HEK293T (cell line): ENCODE results near the gene SGSH.

ENCODE experiments used
- CTCF ChIA-PET: fragments of 350-600 bp; formaldehyde crosslinking; extraction: SDS; loops from one replicate; lab custom pipeline; 2021; ENCODE audit warnings: antibody characterized with exemption, inconsistent platforms; lab: Yijun Ruan, JAX
- POLR2A ChIA-PET: fragments of 350-600 bp; formaldehyde crosslinking; extraction: SDS; loops from one replicate; lab custom pipeline; 2020; ENCODE audit warnings: antibody characterized with exemption, inconsistent platforms; lab: Yijun Ruan, JAX
- DNase-seq: peaks from one replicate; pipeline ENCODE4 v3.0.0; 2012; ENCODE audit warnings: mixed read lengths; ENCODE audit errors: extremely low spot score
- ARNT ChIP-seq: fragments of 450-650 bp; IDR thresholded peaks from 2 replicates; pipeline ENCODE4 v1.6.1; 2017; ENCODE audit warnings: mild to moderate bottlenecking
- BHLHE40 ChIP-seq: fragments of 450-650 bp; IDR thresholded peaks from 2 replicates; pipeline ENCODE4 v1.6.1; 2016; ENCODE audit warnings: mild to moderate bottlenecking, moderate library complexity, borderline replicate concordance
- CTBP1 ChIP-seq: fragments of 450-650 bp; IDR thresholded peaks from 2 replicates; pipeline ENCODE4 v1.6.1; 2016; ENCODE audit warnings: borderline replicate concordance
- ELF4 ChIP-seq: fragments of 450-650 bp; IDR thresholded peaks from 2 replicates; pipeline ENCODE4 v1.6.1; 2017; ENCODE audit warnings: antibody characterized with exemption
- FOXA1 ChIP-seq: fragments of 450-650 bp; IDR thresholded peaks from 2 replicates; pipeline ENCODE4 v1.6.1; 2016; ENCODE audit warnings: mild to moderate bottlenecking
- FOXK2 ChIP-seq: fragments of 450-650 bp; IDR thresholded peaks from 2 replicates; pipeline ENCODE4 v1.6.1; 2016; ENCODE audit warnings: mild to moderate bottlenecking
- FOXM1 ChIP-seq: fragments of 450-650 bp; IDR thresholded peaks from 2 replicates; pipeline ENCODE4 v1.6.1; 2017; ENCODE audit warnings: mild to moderate bottlenecking, borderline replicate concordance
- HDGF ChIP-seq: fragments of 450-650 bp; IDR thresholded peaks from 2 replicates; pipeline ENCODE4 v1.6.1; 2017; ENCODE audit warnings: antibody characterized with exemption, borderline replicate concordance
- L3MBTL2 ChIP-seq: fragments of 450-650 bp; conservative IDR thresholded peaks from 2 replicates; pipeline ENCODE4 v1.6.1; 2016; ENCODE audit warnings: mild to moderate bottlenecking
- LEF1 ChIP-seq: fragments of 450-650 bp; IDR thresholded peaks from 2 replicates; pipeline ENCODE4 v1.6.1; 2017; ENCODE audit warnings: mild to moderate bottlenecking, borderline replicate concordance
- NFRKB ChIP-seq: fragments of 450-650 bp; IDR thresholded peaks from 2 replicates; pipeline ENCODE4 v1.6.1; 2016; ENCODE audit warnings: mild to moderate bottlenecking, moderate library complexity
- PKNOX1 ChIP-seq: fragments of 450-650 bp; IDR thresholded peaks from 2 replicates; pipeline ENCODE4 v1.6.1; 2016
- SP1 ChIP-seq: fragments of 450-650 bp; IDR thresholded peaks from 2 replicates; pipeline ENCODE4 v1.6.1; 2017
- SUZ12 ChIP-seq: fragments of 450-650 bp; IDR thresholded peaks from 2 replicates; pipeline ENCODE4 v1.6.1; 2016; ENCODE audit warnings: mild to moderate bottlenecking
- TARDBP ChIP-seq: fragments of 450-650 bp; IDR thresholded peaks from 2 replicates; pipeline ENCODE4 v1.6.1; 2016
- ZNF384 ChIP-seq: fragments of 450-650 bp; IDR thresholded peaks from 2 replicates; pipeline ENCODE4 v1.6.1; 2016

Gene SGSH

GRCh38 chr17:80187515-80187941 is 32.6 kb downstream of the SGSH start:
- no peak for DNase-seq
- POLR2A ChIA-PET = no interaction called here
- CTCF ChIA-PET = interaction anchor here (1.3 kb wide), 1 partner anchor 86 kb away, joined by 3 read pairs; the partner anchor contains the start of gene GAA
- TF ChIP-seq ARNT (no peak), FOXA1 (no peak), BHLHE40 (no peak), ZNF384 (no peak), LEF1 (no peak), NFRKB (no peak), SUZ12 (no peak), TARDBP (no peak), PKNOX1 (no peak), SP1 (no peak), FOXM1 (no peak), FOXK2 (no peak), ELF4 (no peak)

GRCh38 chr17:80187090-80187489 is 33.0 kb downstream of the SGSH start:
- ChIA-PET POLR2A (no interaction called here), CTCF (no interaction called here)
- TF ChIP-seq SP1 (no peak), CTBP1 (no peak)
- DNase-seq = no peak

GRCh38 chr17:80185968-80186367 is 34.2 kb downstream of the SGSH start:
- no peak for TF ChIP-seq FOXK2
- no peak for TF ChIP-seq ARNT
- no peak for TF ChIP-seq CTBP1
- TF ChIP-seq LEF1 = no peak
- TF ChIP-seq SP1 = no peak
- ChIA-PET CTCF (no interaction called here), POLR2A (no interaction called here)
- no peak for DNase-seq

GRCh38 chr17:80184423-80184714 is 35.8 kb downstream of the SGSH start:
- POLR2A ChIA-PET = interaction anchor here (0.9 to 1.6 kb wide), 2 partner anchors 13 to 36 kb away, joined by 3 to 4 read pairs; partner anchors contain the start of genes SGSH and SLC26A11
- TF ChIP-seq PKNOX1 (no peak), SUZ12 (no peak), L3MBTL2 (no peak), TARDBP (no peak), SP1 (no peak), ARNT (no peak), FOXM1 (no peak), FOXK2 (no peak), ELF4 (no peak), LEF1 (no peak), BHLHE40 (no peak), ZNF384 (no peak)

GRCh38 chr17:80183581-80184422 is 36.3 kb downstream of the SGSH start:
- DNase-seq = no peak
- ChIA-PET CTCF (no interaction called here), POLR2A (interaction anchor here (0.9 to 1.6 kb wide), 2 partner anchors 13 to 36 kb away, joined by 3 to 4 read pairs; partner anchors contain the start of genes SGSH and SLC26A11)
- no peak for TF ChIP-seq LEF1
- no peak for TF ChIP-seq TARDBP
- no peak for TF ChIP-seq PKNOX1
- TF ChIP-seq HDGF = no peak
- no peak for TF ChIP-seq SUZ12
- TF ChIP-seq ZNF384 = no peak
- no peak for TF ChIP-seq L3MBTL2

More at GRCh38 chr17:80184423-80184714, 35.8 kb downstream of the SGSH start:
- CTCF ChIA-PET = interaction anchor here (1.2 kb wide), 1 partner anchor 11 kb away, joined by 3 read pairs; no protein-coding TSS in a partner anchor
- no peak for DNase-seq

GRCh38 chr17:80182845-80183223 is 37.3 kb downstream of the SGSH start:
- TF ChIP-seq SP1 = no peak
- no peak for TF ChIP-seq FOXA1
- DNase-seq = no peak
- CTCF ChIA-PET = interaction anchor here (1.2 kb wide), 1 partner anchor 8 kb away, joined by 4 read pairs; no protein-coding TSS in a partner anchor
- POLR2A ChIA-PET = no interaction called here

- ChIA-PET CTCF (interaction anchor here (1.2 kb wide), 1 partner anchor 9 kb away, joined by 4 read pairs; no protein-coding TSS in a partner anchor), POLR2A (no interaction called here)
- no peak for DNase-seq
- TF ChIP-seq HDGF = no peak
- no peak for TF ChIP-seq ARNT
- no peak for TF ChIP-seq BHLHE40
- TF ChIP-seq FOXA1 = no peak
- TF ChIP-seq PKNOX1 = no peak
- TF ChIP-seq L3MBTL2 = no peak
- no peak for TF ChIP-seq SP1
- no peak for TF ChIP-seq ZNF384
- no peak for TF ChIP-seq TARDBP
- TF ChIP-seq FOXK2 = no peak
- TF ChIP-seq CTBP1 = no peak
- no peak for TF ChIP-seq FOXM1
- TF ChIP-seq SUZ12 = no peak
- no peak for TF ChIP-seq NFRKB
- no peak for TF ChIP-seq ELF4
- TF ChIP-seq LEF1 = no peak
These were observed 37.9 kb downstream of the SGSH start for GRCh38 chr17:80182118-80182844.
